ENCODE results near the gene NOS3.

DNA sequence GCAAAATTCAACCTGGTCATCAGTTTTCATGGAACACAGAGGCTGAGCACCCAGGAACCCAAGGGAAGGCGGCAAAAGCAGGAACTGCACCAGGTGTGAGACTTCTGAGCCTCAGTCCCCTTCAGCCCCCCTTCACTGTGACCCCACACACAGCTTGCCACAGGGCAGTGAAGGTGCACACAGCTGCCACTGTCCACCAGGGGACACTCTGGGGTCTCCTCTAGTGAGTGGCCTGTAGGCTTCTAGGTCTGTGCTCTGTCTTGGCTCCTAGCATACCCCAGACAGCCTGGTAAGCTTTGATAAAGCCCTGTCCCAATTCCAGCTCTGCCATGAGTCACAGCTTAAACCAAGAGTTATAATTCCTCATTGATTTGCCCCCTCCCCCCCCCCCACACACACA is 24.8 kb upstream of the NOS3 start:
- TF ChIP-seq, protein P1, sequence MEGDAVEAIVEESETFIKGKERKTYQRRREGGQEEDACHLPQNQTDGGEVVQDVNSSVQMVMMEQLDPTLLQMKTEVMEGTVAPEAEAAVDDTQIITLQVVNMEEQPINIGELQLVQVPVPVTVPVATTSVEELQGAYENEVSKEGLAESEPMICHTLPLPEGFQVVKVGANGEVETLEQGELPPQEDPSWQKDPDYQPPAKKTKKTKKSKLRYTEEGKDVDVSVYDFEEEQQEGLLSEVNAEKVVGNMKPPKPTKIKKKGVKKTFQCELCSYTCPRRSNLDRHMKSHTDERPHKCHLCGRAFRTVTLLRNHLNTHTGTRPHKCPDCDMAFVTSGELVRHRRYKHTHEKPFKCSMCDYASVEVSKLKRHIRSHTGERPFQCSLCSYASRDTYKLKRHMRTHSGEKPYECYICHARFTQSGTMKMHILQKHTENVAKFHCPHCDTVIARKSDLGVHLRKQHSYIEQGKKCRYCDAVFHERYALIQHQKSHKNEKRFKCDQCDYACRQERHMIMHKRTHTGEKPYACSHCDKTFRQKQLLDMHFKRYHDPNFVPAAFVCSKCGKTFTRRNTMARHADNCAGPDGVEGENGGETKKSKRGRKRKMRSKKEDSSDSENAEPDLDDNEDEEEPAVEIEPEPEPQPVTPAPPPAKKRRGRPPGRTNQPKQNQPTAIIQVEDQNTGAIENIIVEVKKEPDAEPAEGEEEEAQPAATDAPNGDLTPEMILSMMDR (IDR thresholded peaks at IDR 0.05 in 4 of 5, conservative IDR thresholded peaks at IDR 0.05 in 1 of 5), result no peak
- TF ChIP-seq POLR2A (IDR thresholded peaks at IDR 0.05), result no peak
